Lung (tissue), 12 donors: ENCODE data around the gene GPC5. TPM values are rescaled to one million over a fixed set of nuclear protein-coding genes. Genes with fewer than 3 reads are reported as not detected.

Experiments
- ATAC-seq: fragments of 200-7000 bp; cut with Tn5 transposase; one replicate; pipeline ENCODE4 v1.9.1; 2020; ENCODE audit warnings: moderate number of reproducible peaks; ENCODE audit not compliant: insufficient read depth, low FRiP score
- DNase-seq, 3 donors: peaks; one replicate each; pipeline ENCODE4 v3.0.0-alpha.2; 2013 to 2017
- H3K27ac ChIP-seq, 2 donors: one replicate each; pipeline ENCODE4 v1.5.1; 2013; ENCODE audit warnings: mild to moderate bottlenecking in 2 of 2, moderate library complexity in 2 of 2, control low read depth in 1 of 2, inconsistent platforms in 1 of 2, low read depth in 1 of 2, low read length in 1 of 2
- H3K27me3 ChIP-seq, 3 donors: one replicate each; pipeline ENCODE4 v1.5.1; 2013; ENCODE audit warnings: low read length in 2 of 3; ENCODE audit not compliant: control insufficient read depth in 3 of 3, insufficient read depth in 3 of 3
- H3K36me3 ChIP-seq, 4 donors: one replicate each; pipeline ENCODE4 v1.5.1; 2013; ENCODE audit warnings: low read length in 4 of 4, mild to moderate bottlenecking in 1 of 4, moderate library complexity in 1 of 4; ENCODE audit not compliant: control insufficient read depth in 4 of 4, insufficient read depth in 4 of 4
- H3K4me1 ChIP-seq, 5 donors: one replicate each; pipeline ENCODE4 v1.5.1; 2013; ENCODE audit warnings: low read length in 5 of 5, mild to moderate bottlenecking in 2 of 5, moderate library complexity in 1 of 5; ENCODE audit not compliant: control insufficient read depth in 5 of 5, insufficient read depth in 5 of 5
- H3K4me3 ChIP-seq: one replicate; pipeline ENCODE4 v1.5.1; 2013; ENCODE audit warnings: mild to moderate bottlenecking, control low read depth, moderate library complexity
- H3K9ac ChIP-seq, 2 donors: one replicate each; pipeline ENCODE4 v1.5.1; 2013; ENCODE audit warnings: low read length in 2 of 2, control low read depth in 1 of 2; ENCODE audit not compliant: insufficient read depth in 1 of 2
- H3K9me3 ChIP-seq, 4 donors: one replicate each; pipeline ENCODE4 v1.5.1; 2013; ENCODE audit warnings: low read length in 3 of 4, mild to moderate bottlenecking in 1 of 4, moderate library complexity in 1 of 4; ENCODE audit not compliant: control insufficient read depth in 4 of 4, insufficient read depth in 3 of 4
- WGBS, 2 donors: extraction: QIAGEN DNeasy Blood & Tissue Kit; methylation state at CpG; one replicate each; pipeline ENCODE4 v1.1.7; 2013; 5-methylcytosine and 5-hydroxymethylcytosine counted together
- polyA plus RNA-seq, 2 donors: library from polyadenylated mRNA; stranded (reverse); fragments of 200-250 nt; gene quantifications; one replicate each; pipeline ENCODE4 v1.2.1, GENCODE V29; 2013
- total RNA-seq, 2 donors: library from RNA; depleted of rRNA in 1 of 2; stranded (reverse); fragments of >200 nt in 1 of 2; gene quantifications; one replicate each; pipeline ENCODE4 v1.2.1, GENCODE V29; 2014 to 2021
- TF ChIP-seq, protein P1 (sequence below): IDR thresholded peaks from 2 replicates; pipeline ENCODE4 v1.5.1; 2012; ENCODE audit warnings: mild to moderate bottlenecking; ENCODE audit errors: control extremely low read depth, extremely low read depth
- donor health status: control.
- donor health status: control.
- donor health status: Bipolar disorder and iron deficiency.
- donor health status: healthy.
- donor health status: DM: yes; HTN: yes; CAD: no.

GPC5 gene
- total and polyA plus RNA-seq, 4 donors: 0.55 to 37.3 (median 4.4) TPM

- no peak overlapping the region for H3K27ac ChIP-seq
- 85 to 88% methylated on average over 3 of the region's 3 CpGs for WGBS, 2 donors
- H3K4me3 ChIP-seq: no peak overlapping the region
- H3K4me1 ChIP-seq: no peaks in the 10 kb centered on the region
- no peaks in the 10 kb centered on the region for H3K27me3 ChIP-seq
- no peak for DNase-seq
- TF ChIP-seq, protein P1, sequence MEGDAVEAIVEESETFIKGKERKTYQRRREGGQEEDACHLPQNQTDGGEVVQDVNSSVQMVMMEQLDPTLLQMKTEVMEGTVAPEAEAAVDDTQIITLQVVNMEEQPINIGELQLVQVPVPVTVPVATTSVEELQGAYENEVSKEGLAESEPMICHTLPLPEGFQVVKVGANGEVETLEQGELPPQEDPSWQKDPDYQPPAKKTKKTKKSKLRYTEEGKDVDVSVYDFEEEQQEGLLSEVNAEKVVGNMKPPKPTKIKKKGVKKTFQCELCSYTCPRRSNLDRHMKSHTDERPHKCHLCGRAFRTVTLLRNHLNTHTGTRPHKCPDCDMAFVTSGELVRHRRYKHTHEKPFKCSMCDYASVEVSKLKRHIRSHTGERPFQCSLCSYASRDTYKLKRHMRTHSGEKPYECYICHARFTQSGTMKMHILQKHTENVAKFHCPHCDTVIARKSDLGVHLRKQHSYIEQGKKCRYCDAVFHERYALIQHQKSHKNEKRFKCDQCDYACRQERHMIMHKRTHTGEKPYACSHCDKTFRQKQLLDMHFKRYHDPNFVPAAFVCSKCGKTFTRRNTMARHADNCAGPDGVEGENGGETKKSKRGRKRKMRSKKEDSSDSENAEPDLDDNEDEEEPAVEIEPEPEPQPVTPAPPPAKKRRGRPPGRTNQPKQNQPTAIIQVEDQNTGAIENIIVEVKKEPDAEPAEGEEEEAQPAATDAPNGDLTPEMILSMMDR: no peak
- no peak overlapping the region for H3K9ac ChIP-seq
- no peak for ATAC-seq
- H3K36me3 ChIP-seq: no peaks in the 10 kb centered on the region
- peaks cover 0 to 3% (median 0%) of the 10 kb centered on the region in 4 donors for H3K9me3 ChIP-seq
Observed at GRCh38 chr13:91529739-91530482, 131.5 kb downstream of the GPC5 start.

DNA sequence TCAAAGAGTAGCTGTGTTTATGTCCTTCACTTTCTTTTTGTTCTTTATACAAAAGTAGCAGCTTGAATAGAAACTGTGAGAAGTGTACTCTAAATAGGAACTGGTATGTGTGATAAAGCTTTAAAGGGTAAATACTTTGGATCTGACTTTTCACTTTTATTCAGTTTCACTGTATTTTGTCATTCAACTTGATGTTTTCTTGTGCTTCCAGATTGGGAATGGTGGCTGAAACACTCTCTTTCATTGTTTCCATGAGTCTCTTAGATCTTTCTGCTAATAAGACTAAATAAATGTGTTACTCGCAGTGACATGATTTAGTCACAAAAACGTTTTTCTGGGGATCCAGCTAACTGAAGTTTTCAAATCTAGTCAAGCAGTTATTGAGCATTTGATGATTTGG, 133.2 kb downstream of the GPC5 start:
- Histone ChIP-seq H3K4me1 (no peaks in the 10 kb centered on the region), H3K27me3 (no peaks in the 10 kb centered on the region), H3K27ac (no peak overlapping the region), H3K9me3 (peaks cover 0 to 3% (median 0%) of the 10 kb centered on the region in 4 donors), H3K4me3 (no peak overlapping the region), H3K9ac (no peak overlapping the region), H3K36me3 (no peaks in the 10 kb centered on the region)
- no peak for ATAC-seq
- TF ChIP-seq, protein P1: no peak
- no peak for DNase-seq
- 57 to 66% methylated on average over 2 of the region's 2 CpGs for WGBS, 2 donors

GRCh38 chr13:91533354-91533753, 134.9 kb downstream of the GPC5 start:
- Histone ChIP-seq H3K9ac (no peak overlapping the region), H3K9me3 (no peaks in the 10 kb centered on the region), H3K36me3 (no peaks in the 10 kb centered on the region), H3K4me3 (no peak overlapping the region), H3K27ac (no peak overlapping the region), H3K27me3 (no peaks in the 10 kb centered on the region), H3K4me1 (no peaks in the 10 kb centered on the region)
- DNase-seq: no peak
- WGBS, 2 donors: 75 to 96% methylated on average over 2 of the region's 2 CpGs
- TF ChIP-seq, protein P1: no peak
- no peak for ATAC-seq

DNA sequence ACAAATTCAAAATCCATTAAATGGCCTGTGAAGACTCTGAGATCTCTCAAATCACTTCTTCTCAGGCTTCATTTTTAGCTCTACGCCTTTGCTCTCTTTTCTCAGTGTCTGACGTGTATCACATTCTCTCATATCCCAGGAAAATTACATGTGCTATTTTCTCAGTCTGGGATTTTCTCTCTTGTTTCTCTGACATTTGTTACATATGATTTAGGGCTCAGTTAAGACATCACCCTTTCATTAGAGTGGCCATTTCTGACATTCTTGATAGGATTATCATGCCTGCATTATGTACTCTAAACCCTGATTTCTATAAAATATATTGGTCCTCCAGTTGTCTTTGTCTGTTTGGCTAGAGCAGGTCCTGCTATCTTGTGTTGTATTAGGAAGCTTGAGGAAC, 136.6 kb downstream of the GPC5 start:
- H3K9me3 ChIP-seq: no peaks in the 10 kb centered on the region
- no peak overlapping the region for H3K4me3 ChIP-seq
- no peak for DNase-seq
- no peaks in the 10 kb centered on the region for H3K27me3 ChIP-seq
- peaks cover 0 to 8% (median under 1%) of the 10 kb centered on the region in 5 donors for H3K4me1 ChIP-seq
- no peak overlapping the region for H3K27ac ChIP-seq
- H3K9ac ChIP-seq: no peak overlapping the region
- whole genome bisulfite sequencing, 2 donors: 91 to 93% methylated on average over 2 of the region's 2 CpGs
- no peak for ATAC-seq
- TF ChIP-seq, protein P1: no peak
- no peaks in the 10 kb centered on the region for H3K36me3 ChIP-seq
